ENCODE measurements around the gene RAB17. TPM values are rescaled to one million over a fixed set of nuclear protein-coding genes. Genes with fewer than 3 reads are reported as not detected.

The RAB17 gene
- total and polyA plus RNA-seq, 10 donors: 0.24 to 2.2 (median 0.67) TPM; not detected in 3

GRCh38 chr2:237616734-237617586 lies 26.4 kb upstream of the RAB17 start:
- intact Hi-C loops (cut with DNase I; ENCODE audit: low total_unique reads): no loop called here
- TF ChIP-seq POLR2A (IDR thresholded peaks at IDR 0.05) (no peak), CTCF (IDR thresholded peaks at IDR 0.05 in 8 of 11, conservative IDR thresholded peaks at IDR 0.05 in 3 of 11) (no peak), POLR2AphosphoS5 (IDR thresholded peaks at IDR 0.05) (peak in 1 of 3 donors; percentile 63)
- no peak overlapping the region for H3K4me3 ChIP-seq
- peak overlapping the region; percentile 39 to 84 (median 75) for H3K27ac ChIP-seq
- no peaks in the 10 kb centered on the region for H3K9me3 ChIP-seq
- DNase-seq: no peak
- peaks cover 14 to 48% (median 36%) of the 10 kb centered on the region in 6 donors for H3K4me1 ChIP-seq
- no peaks in the 10 kb centered on the region for H3K36me3 ChIP-seq
- H3K27me3 ChIP-seq (replicated peaks in 1 of 7): no peaks in the 10 kb centered on the region
- WGBS, 5 donors: 9 to 17% (median 13%) methylated on average over 13 to 15 of the region's 15 CpGs

GRCh38 chr2:237616373-237616733 lies 25.8 kb upstream of the RAB17 start:
- H3K27me3 ChIP-seq (replicated peaks in 1 of 7): no peaks in the 10 kb centered on the region
- no peak overlapping the region for H3K4me3 ChIP-seq
- H3K27ac ChIP-seq: peak overlapping the region; percentile 53 to 84 (median 75)
- WGBS, 5 donors: 36 to 50% (median 43%) methylated on average over 3 of the region's 3 CpGs
- H3K36me3 ChIP-seq: no peaks in the 10 kb centered on the region
- DNase-seq: no peak
- TF ChIP-seq POLR2A (IDR thresholded peaks at IDR 0.05) (no peak), POLR2AphosphoS5 (IDR thresholded peaks at IDR 0.05) (no peak), CTCF (IDR thresholded peaks at IDR 0.05 in 8 of 11, conservative IDR thresholded peaks at IDR 0.05 in 3 of 11) (no peak)
- H3K9me3 ChIP-seq: no peaks in the 10 kb centered on the region
- H3K4me1 ChIP-seq: peaks cover 14 to 48% (median 36%) of the 10 kb centered on the region in 6 donors
- intact Hi-C loops (cut with DNase I; ENCODE audit: low total_unique reads): no loop called here

GRCh38 chr2:237615631-237616249 lies 25.2 kb upstream of the RAB17 start:
- no peak for TF ChIP-seq POLR2A (IDR thresholded peaks at IDR 0.05)
- TF ChIP-seq CTCF (IDR thresholded peaks at IDR 0.05 in 8 of 11, conservative IDR thresholded peaks at IDR 0.05 in 3 of 11): no peak
- no peak for TF ChIP-seq POLR2AphosphoS5 (IDR thresholded peaks at IDR 0.05)
- intact Hi-C loops (cut with DNase I; ENCODE audit: low total_unique reads): no loop called here
- 41 to 71% (median 64%) methylated on average over 4 of the region's 4 CpGs for WGBS, 5 donors

GRCh38 chr2:237614151-237614720 lies 23.7 kb upstream of the RAB17 start:
- Histone ChIP-seq H3K4me3 (no peak overlapping the region), H3K27ac (peak overlapping the region in 5 of 8 donors; percentile 3 to 84 (median 83)), H3K36me3 (no peaks in the 10 kb centered on the region), H3K27me3 (replicated peaks in 1 of 7) (no peaks in the 10 kb centered on the region), H3K9me3 (no peaks in the 10 kb centered on the region), H3K4me1 (peaks cover 14 to 48% (median 36%) of the 10 kb centered on the region in 6 donors)
- DNase-seq: no peak
- intact Hi-C loops (cut with DNase I; ENCODE audit: low total_unique reads): no loop called here
- TF ChIP-seq POLR2AphosphoS5 (IDR thresholded peaks at IDR 0.05) (no peak), CTCF (IDR thresholded peaks at IDR 0.05 in 8 of 11, conservative IDR thresholded peaks at IDR 0.05 in 3 of 11) (no peak), POLR2A (IDR thresholded peaks at IDR 0.05) (no peak)
- WGBS, 5 donors: 58 to 66% (median 60%) methylated on average over 6 to 9 of the region's 9 CpGs

More at GRCh38 chr2:237615631-237616249, 25.2 kb upstream of the RAB17 start:
- no peak overlapping the region for H3K4me3 ChIP-seq
- H3K9me3 ChIP-seq: no peaks in the 10 kb centered on the region
- H3K27ac ChIP-seq: peak overlapping the region; percentile 53 to 84 (median 75)
- DNase-seq: no peak
- no peaks in the 10 kb centered on the region for H3K27me3 ChIP-seq (replicated peaks in 1 of 7)
- no peaks in the 10 kb centered on the region for H3K36me3 ChIP-seq
- peaks cover 14 to 48% (median 36%) of the 10 kb centered on the region in 6 donors for H3K4me1 ChIP-seq

All from spleen (tissue), 11 donors.